ENCODE measurements around the gene ESRRG. TPM values are rescaled to one million over a fixed set of nuclear protein-coding genes. Genes with fewer than 3 reads are reported as not detected.
"Not testable (repeated sequence)": the region's sequence is repeated elsewhere in the genome, so short reads cannot be mapped to it uniquely, and the experiment has no call there.

The ESRRG gene
- total RNA-seq, 2 experiments from 2014 or later = not detected

DNA sequence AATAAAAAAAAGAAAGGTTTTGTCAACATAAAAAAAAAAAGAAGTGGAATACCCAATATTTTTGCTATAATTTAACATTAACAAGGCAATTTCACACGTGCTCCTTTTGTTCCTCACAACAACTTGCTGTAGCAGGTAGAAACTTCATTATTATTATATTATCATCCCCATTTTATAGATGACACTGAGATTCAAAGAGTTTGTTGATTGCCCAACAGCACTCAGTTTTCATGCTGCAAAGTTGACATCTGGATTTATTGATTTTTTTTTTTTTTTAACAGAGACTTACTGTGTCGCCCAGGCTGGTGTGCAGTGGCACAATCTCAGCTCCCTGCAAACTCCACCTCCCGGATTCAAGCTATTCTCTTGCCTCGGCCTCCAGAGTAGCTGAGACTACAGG, 8.9 kb upstream of the ESRRG start:
- H3K27ac Mint-ChIP-seq = no peak overlapping the region
- no peaks in the 10 kb centered on the region for H3K4me1 Mint-ChIP-seq (ENCODE audit: low read depth)
- CTCF ChIA-PET = no interaction called here
- H3K36me3 Mint-ChIP-seq (ENCODE audit: low read depth) = no peaks in the 10 kb centered on the region
- DNase-seq = no peak
- no peak overlapping the region for H3K4me3 Mint-ChIP-seq
- H3K9me3 Mint-ChIP-seq = no peaks in the 10 kb centered on the region
- intact Hi-C loops (cut with micrococcal nuclease) = no loop called here
- no peaks in the 10 kb centered on the region for H3K27me3 Mint-ChIP-seq (ENCODE audit: low read depth)

DNA sequence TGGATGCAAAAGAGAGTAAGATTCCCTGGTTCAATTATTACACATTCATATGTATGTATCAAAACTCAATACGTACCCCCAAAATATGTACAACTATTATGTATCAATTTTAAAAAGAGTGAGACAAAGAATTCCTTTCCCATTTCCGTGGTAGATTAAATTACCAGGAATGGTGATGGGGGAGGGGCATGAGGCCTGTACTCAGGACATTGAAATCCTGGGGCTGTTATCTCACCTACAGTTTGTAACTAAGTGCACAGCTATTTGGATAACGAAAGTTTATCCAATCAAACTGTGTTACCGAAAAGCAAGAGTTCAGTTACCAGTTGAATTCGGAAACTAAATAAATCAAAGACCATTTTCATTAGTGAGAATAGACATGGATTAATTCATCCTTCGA, 8.3 kb upstream of the ESRRG start:
- H3K4me1 Mint-ChIP-seq (ENCODE audit: low read depth) = no peaks in the 10 kb centered on the region
- no peak overlapping the region for H3K4me3 Mint-ChIP-seq
- CTCF ChIA-PET = no interaction called here
- no peak for DNase-seq
- no peaks in the 10 kb centered on the region for H3K36me3 Mint-ChIP-seq (ENCODE audit: low read depth)
- peaks cover 2% of the 10 kb centered on the region for H3K27me3 Mint-ChIP-seq (ENCODE audit: low read depth)
- intact Hi-C loops (cut with micrococcal nuclease) = no loop called here
- H3K27ac Mint-ChIP-seq = no peak overlapping the region
- H3K9me3 Mint-ChIP-seq = no peaks in the 10 kb centered on the region

DNA sequence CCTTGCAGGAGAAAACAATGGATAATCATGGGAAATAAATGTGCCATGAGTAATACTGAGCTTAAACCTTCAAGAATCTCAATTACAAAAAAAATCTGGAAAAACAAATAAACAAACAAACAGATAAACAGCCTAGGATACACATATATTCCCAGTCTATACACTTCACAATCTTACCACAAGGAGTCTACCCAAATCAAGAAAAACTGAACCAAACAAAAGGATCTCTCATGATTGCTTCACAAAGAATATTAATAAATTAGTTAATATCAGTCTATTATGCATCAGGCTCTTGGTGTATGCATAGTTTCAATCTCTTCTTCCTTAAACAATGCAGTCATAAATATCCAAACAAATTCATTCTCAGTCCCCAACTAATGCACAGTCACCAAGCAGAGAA, 3.2 kb upstream of the ESRRG start:
- intact Hi-C loops (cut with micrococcal nuclease) = no loop called here
- peaks cover 2% of the 10 kb centered on the region for H3K4me1 Mint-ChIP-seq (ENCODE audit: low read depth)
- CTCF ChIA-PET = no interaction called here
- no peak overlapping the region for H3K4me3 Mint-ChIP-seq
- peaks cover 18% of the 10 kb centered on the region for H3K27me3 Mint-ChIP-seq (ENCODE audit: low read depth)
- no peaks in the 10 kb centered on the region for H3K9me3 Mint-ChIP-seq
- DNase-seq = no peak
- H3K27ac Mint-ChIP-seq = no peak overlapping the region
- no peaks in the 10 kb centered on the region for H3K36me3 Mint-ChIP-seq (ENCODE audit: low read depth)

DNA sequence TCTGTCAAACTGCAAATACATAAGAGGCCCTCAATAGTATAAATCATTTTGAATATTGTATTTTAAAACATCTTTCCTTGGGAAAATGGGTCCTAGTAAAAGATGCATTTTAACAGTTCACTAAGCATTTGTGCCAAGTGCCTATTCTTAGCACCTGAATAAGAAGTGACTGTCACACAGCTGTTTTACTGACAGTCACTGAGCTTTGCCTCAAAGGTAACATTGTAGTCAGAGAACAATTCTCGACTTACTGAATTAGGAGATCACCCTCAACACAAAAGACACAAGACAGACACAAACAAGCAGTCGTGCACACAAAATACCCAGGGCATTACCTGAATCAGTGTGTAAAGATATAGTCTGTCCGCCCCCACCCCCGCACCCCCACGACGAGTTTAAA, 408 bp downstream of the ESRRG start:
- peaks cover 18% of the 10 kb centered on the region for H3K27me3 Mint-ChIP-seq (ENCODE audit: low read depth)
- no peak for DNase-seq
- CTCF ChIA-PET = no interaction called here
- no peak overlapping the region for H3K27ac Mint-ChIP-seq
- H3K9me3 Mint-ChIP-seq = no peaks in the 10 kb centered on the region
- no peaks in the 10 kb centered on the region for H3K36me3 Mint-ChIP-seq (ENCODE audit: low read depth)
- intact Hi-C loops (cut with micrococcal nuclease) = no loop called here
- H3K4me1 Mint-ChIP-seq (ENCODE audit: low read depth) = peaks cover 2% of the 10 kb centered on the region
- H3K4me3 Mint-ChIP-seq = no peak overlapping the region

DNA sequence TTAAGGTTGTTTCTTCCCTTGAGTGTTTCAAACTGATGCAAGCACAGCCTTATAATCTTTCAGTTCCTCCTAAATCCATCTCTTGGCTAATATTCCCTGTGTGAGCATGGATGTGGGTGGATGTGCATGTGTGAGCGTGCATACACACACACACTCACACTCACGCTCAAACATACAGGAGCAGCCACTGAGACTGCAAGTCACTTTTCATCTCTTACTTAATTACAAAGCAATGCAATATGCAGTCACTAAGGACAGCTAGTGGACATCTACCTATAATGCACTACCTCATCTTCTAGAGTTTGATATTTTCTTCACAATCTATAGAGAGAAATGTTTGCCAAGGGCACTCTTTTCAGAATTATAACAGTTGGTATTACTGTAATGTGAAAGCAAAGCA, 1.4 kb downstream of the ESRRG start:
- Mint-ChIP-seq H3K4me3 (no peak overlapping the region), H3K27ac (no peak overlapping the region), H3K36me3 (ENCODE audit: low read depth) (no peaks in the 10 kb centered on the region), H3K27me3 (ENCODE audit: low read depth) (peaks cover 18% of the 10 kb centered on the region), H3K9me3 (no peaks in the 10 kb centered on the region), H3K4me1 (ENCODE audit: low read depth) (peaks cover 2% of the 10 kb centered on the region)
- intact Hi-C loops (cut with micrococcal nuclease) = no loop called here
- CTCF ChIA-PET = no interaction called here
- no peak for DNase-seq

DNA sequence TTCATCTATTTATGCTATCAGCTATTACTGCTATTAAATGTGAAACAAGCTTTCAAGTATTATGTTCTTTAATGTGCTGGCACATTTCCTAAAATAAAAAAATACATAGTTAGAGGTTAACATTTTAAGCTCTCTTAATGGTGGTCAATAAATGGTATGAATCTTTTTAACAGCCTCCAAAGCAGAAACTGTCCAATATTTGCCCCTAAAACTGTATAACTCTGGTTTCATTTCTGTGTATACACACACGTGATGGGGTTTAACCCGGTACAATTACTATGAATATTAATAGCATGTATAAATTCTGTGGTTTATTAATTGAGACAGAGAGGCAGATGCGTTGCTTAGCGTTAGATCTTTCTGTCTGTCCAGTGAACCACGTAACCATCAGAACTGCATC, 2.2 kb downstream of the ESRRG start:
- intact Hi-C loops (cut with micrococcal nuclease) = no loop called here
- CTCF ChIA-PET = interaction anchor here (0.6 kb wide), 1 partner anchor 20 kb away, joined by 3 read pairs; no protein-coding TSS in a partner anchor

DNA sequence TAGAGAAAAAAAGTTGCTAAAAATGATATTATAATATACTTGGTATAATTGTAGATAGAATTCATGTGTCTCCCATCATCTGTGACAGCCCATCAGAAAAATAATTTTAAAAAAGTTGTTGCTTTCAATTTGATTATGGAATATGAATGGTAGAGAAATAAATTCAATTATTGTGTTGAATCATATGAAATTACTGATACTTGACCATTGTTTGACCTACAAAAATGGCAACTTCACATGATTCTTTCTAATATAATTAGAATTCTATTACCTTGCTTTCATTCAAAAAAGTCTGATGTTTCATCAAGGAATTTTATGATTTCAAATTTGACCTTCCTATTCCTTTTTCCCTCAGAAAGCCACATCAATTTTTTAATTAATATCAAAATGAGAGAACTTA, 11.5 kb downstream of the ESRRG start:
- Mint-ChIP-seq H3K36me3 (ENCODE audit: low read depth) (no peaks in the 10 kb centered on the region), H3K4me3 (no peak overlapping the region), H3K9me3 (no peaks in the 10 kb centered on the region), H3K27me3 (ENCODE audit: low read depth) (no peaks in the 10 kb centered on the region), H3K27ac (no peak overlapping the region), H3K4me1 (ENCODE audit: low read depth) (no peaks in the 10 kb centered on the region)
- no peak for DNase-seq
- intact Hi-C loops (cut with micrococcal nuclease) = no loop called here
- CTCF ChIA-PET = interaction anchor here (1.0 kb wide), 1 partner anchor 19 kb away, joined by 3 read pairs; no protein-coding TSS in a partner anchor

More for the DNA sequence above, 2.2 kb downstream of the ESRRG start:
- H3K4me3 Mint-ChIP-seq = no peak overlapping the region
- H3K27ac Mint-ChIP-seq = no peak overlapping the region
- H3K27me3 Mint-ChIP-seq (ENCODE audit: low read depth) = peaks cover 16% of the 10 kb centered on the region
- H3K36me3 Mint-ChIP-seq (ENCODE audit: low read depth) = no peaks in the 10 kb centered on the region
- no peaks in the 10 kb centered on the region for H3K9me3 Mint-ChIP-seq
- H3K4me1 Mint-ChIP-seq (ENCODE audit: low read depth) = peaks cover 2% of the 10 kb centered on the region
- DNase-seq = no peak

DNA sequence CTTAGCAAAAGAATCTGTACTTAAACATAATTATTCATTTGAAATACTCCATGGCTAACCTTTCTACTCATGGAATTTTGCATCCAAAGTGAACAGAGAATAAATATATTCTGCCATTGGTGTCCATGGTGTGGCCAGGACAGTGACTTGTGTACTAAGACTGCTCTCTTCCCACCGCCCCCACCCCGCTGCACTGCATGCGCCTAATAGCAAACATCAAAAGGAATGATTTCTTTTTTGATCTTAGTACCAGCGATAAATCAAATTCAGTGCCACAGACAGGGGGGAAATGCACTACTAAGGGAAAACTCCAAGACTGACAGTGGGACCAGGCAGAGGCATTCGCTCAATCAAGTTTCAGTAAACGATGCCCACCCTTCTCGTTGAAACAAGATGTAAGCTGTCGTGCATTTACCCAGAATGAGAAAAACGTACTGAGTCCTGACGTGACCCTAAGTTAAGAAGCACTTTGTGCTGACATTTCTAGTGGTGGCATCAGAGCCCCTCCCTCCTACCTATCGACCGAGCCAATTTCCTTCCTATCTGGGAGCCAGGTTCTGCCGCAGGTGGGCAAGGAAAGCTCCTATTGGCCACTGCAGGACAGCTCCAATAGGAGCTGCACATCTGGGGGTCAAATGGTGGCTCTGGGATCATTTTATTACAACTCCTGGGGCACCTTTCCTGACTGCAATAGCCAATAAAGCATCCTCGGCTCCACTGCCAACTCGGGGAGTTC, 12.5 kb downstream of the ESRRG start:
- DNase-seq = no peak
- Mint-ChIP-seq H3K9me3 (no peaks in the 10 kb centered on the region), H3K36me3 (ENCODE audit: low read depth) (no peaks in the 10 kb centered on the region), H3K4me3 (no peak overlapping the region), H3K4me1 (ENCODE audit: low read depth) (no peaks in the 10 kb centered on the region), H3K27ac (no peak overlapping the region), H3K27me3 (ENCODE audit: low read depth) (no peaks in the 10 kb centered on the region)
- CTCF ChIA-PET = interaction anchor here (1.0 kb wide), 1 partner anchor 20 kb away, joined by 3 read pairs; no protein-coding TSS in a partner anchor
- intact Hi-C loops (cut with micrococcal nuclease) = no loop called here

DNA sequence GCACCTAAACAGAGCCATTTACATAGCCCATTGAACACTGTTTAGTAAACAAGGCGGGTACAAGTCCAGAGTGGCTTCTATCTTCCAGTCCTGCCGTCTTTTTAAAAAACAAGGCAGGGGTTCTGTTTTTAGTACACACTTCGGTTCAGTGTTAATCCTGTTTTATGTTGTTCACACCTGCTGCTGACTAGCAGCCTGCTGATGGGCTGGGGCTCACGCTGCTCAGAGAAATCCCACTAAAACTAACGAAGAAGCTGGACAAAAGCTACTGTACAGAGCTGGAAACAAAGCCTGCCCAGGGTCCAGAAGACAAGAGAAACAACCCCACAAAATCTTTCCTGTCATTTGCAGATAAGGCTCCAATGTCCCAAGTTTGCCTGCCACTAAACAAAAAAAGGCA, 13.2 kb downstream of the ESRRG start:
- no peaks in the 10 kb centered on the region for H3K36me3 Mint-ChIP-seq (ENCODE audit: low read depth)
- no peaks in the 10 kb centered on the region for H3K9me3 Mint-ChIP-seq
- no peak overlapping the region for H3K4me3 Mint-ChIP-seq
- no peak overlapping the region for H3K27ac Mint-ChIP-seq
- no peaks in the 10 kb centered on the region for H3K4me1 Mint-ChIP-seq (ENCODE audit: low read depth)
- intact Hi-C loops (cut with micrococcal nuclease) = no loop called here
- H3K27me3 Mint-ChIP-seq (ENCODE audit: low read depth) = no peaks in the 10 kb centered on the region
- DNase-seq = no peak
- CTCF ChIA-PET = no interaction called here

DNA sequence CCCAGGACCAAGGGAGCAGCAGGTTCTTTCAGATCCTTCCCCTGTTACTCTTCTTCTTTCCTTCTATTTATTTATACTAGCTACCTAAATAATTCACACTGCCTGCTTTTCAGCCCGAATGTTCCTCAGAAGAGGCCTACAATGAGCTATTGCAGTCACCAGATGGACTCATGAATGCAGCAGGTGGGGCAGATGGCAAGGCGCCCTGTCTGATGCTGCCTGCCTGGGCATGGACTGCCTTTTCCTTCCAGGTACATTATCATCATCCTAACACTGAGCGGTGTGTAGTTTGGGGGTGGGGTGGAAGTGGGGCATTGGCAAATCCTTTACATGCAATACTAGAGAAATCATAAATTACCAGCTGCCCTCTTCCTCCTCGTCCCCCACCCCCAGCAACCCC, 17.6 kb downstream of the ESRRG start:
- no peak for DNase-seq
- H3K4me1 Mint-ChIP-seq (ENCODE audit: low read depth) = no peaks in the 10 kb centered on the region
- H3K9me3 Mint-ChIP-seq = no peaks in the 10 kb centered on the region
- no peak overlapping the region for H3K27ac Mint-ChIP-seq
- intact Hi-C loops (cut with micrococcal nuclease) = no loop called here
- no peaks in the 10 kb centered on the region for H3K27me3 Mint-ChIP-seq (ENCODE audit: low read depth)
- H3K4me3 Mint-ChIP-seq = no peak overlapping the region
- no peaks in the 10 kb centered on the region for H3K36me3 Mint-ChIP-seq (ENCODE audit: low read depth)
- CTCF ChIA-PET = interaction anchor here (0.6 kb wide), 1 partner anchor 20 kb away, joined by 4 read pairs; no protein-coding TSS in a partner anchor

DNA sequence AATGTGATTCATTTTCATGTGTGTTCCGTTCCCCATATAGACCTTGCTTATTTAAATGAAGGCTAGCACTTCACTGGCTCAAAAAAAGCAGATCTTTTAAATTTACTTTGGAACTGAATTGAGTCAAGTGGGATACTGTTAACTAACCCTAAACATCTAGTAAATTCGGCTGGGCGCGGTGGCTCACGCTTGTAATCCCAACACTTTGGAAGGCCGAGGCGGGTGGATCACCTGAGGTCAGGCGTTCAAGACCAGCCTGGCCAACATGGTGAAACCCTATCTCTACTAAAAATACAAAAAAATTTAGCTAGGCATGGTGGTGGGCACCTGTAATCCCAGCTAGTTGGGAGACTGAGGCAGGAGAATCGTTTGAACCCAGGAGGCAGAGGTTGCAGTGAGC, 19.2 kb downstream of the ESRRG start:
- H3K27ac Mint-ChIP-seq, H3K9me3 Mint-ChIP-seq, CTCF ChIA-PET: not testable (repeated sequence)

DNA sequence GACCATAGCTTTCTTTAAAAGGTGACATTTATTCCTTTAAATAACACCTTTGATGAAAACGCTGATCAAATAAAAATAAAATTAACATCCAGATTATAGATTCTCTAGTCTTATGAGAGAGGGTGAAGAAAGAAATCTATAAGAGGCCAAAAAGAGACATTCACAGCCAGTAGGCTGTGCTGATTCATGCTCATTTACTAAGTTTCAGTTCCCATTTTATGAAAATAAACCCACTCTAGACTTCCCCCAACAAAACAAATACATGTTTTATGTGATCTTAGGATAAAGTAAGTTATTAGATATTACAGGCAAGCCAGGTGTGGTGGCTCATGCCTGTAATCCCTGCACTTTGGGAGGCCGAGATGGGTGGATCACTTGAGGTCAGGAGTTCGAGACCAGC, 21.1 kb downstream of the ESRRG start:
- intact Hi-C loops (cut with micrococcal nuclease) = no loop called here
- Mint-ChIP-seq H3K4me3 (no peak overlapping the region), H3K27me3 (ENCODE audit: low read depth) (no peaks in the 10 kb centered on the region), H3K9me3 (no peaks in the 10 kb centered on the region), H3K27ac (no peak overlapping the region), H3K36me3 (ENCODE audit: low read depth) (no peaks in the 10 kb centered on the region), H3K4me1 (ENCODE audit: low read depth) (no peaks in the 10 kb centered on the region)
- DNase-seq = no peak
- CTCF ChIA-PET = no interaction called here

More for the DNA sequence above, 19.2 kb downstream of the ESRRG start:
- H3K27me3 Mint-ChIP-seq (ENCODE audit: low read depth); DNase-seq; H3K36me3 Mint-ChIP-seq (ENCODE audit: low read depth); H3K4me1 Mint-ChIP-seq (ENCODE audit: low read depth); intact Hi-C loops (cut with micrococcal nuclease); H3K4me3 Mint-ChIP-seq: not testable (repeated sequence)

DNA sequence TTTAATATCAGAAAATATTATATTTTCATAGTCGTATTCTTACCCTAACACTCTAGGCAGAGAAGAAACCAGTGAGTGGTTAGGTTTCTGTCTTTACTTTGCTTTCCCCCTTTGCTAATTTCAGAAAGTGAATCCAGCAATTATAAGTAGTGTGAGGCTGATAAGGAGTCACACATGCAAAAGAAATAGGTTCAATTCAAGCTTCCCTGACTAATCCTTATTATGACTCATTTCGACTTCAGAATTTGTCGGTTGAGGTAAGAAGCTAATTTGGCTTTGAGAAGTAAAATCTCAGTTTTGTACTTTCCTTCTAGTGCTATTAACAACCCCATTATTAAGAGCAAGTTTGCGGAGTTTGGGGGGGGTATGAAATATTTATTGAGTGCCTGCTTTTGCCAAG, 22.4 kb downstream of the ESRRG start:
- Mint-ChIP-seq H3K4me1 (ENCODE audit: low read depth) (no peaks in the 10 kb centered on the region), H3K4me3 (no peak overlapping the region), H3K9me3 (no peaks in the 10 kb centered on the region), H3K27me3 (ENCODE audit: low read depth) (no peaks in the 10 kb centered on the region), H3K36me3 (ENCODE audit: low read depth) (no peaks in the 10 kb centered on the region), H3K27ac (no peak overlapping the region)
- CTCF ChIA-PET = interaction anchor here (0.7 kb wide), 1 partner anchor 20 kb away, joined by 3 read pairs; no protein-coding TSS in a partner anchor
- intact Hi-C loops (cut with micrococcal nuclease) = no loop called here
- DNase-seq = no peak

Measured in activated naive CD4-positive, alpha-beta T cell treated with anti-CD3 and anti-CD28 coated beads for 36 hours (primary cell).